NCI-H2107 treated with DMSO at 0.1 percent for 48 hours (cell line): Measurements from ENCODE around the gene RASSF3.
"Not testable (repeated sequence)": the region's sequence is repeated elsewhere in the genome, so short reads cannot be mapped to it uniquely, and the experiment has no call there.

Experiments used
- DNase-seq: peaks from one replicate; lab custom pipeline; 2025; ENCODE audit not compliant: unreplicated experiment; lab: John Stamatoyannopoulos, UW

The RASSF3 gene

DNA sequence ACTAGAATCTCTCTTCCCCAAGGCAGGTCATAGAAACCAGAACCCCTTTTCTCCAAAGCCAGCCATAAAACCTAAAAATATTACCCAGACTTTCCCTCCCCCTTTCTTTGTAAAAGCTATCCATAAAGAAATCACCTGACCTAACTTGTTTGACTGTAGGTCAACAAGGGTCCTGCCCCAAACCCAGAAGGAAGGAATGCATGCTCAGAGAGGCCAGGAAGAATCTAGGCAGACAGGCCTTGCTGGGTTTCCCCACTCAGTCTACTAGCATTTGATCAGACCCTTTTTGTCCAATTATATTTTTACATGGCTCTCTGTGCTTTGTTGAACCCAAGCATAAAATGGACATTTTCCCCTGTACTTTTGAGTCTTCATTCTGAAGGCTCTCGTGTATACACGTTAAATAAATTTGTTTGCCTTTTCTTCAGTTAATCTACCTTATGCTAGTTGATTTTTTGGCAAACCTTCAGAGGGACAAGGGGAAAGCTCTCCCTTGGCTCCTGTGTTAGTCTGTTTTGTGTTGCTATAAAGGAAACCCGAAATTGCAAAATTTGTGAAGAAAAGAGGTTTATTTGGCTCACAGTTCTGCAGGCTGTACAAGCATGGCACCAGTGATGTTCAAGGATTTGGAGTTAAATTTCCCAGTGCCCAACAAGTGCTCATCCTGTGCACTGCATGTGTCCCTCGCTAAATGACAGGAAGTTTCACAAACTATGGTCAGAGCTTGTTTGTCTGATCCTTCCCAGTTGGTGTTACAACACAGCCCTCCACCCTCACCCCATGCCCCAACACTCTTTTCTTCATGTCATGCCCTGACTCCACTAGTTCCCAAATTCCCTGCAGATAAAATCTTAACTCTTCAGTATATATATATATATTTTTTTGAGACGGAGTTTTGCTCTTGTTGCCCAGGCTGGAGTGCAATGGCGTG, 14.2 kb upstream of the RASSF3 start:
- no peak for DNase-seq

DNA sequence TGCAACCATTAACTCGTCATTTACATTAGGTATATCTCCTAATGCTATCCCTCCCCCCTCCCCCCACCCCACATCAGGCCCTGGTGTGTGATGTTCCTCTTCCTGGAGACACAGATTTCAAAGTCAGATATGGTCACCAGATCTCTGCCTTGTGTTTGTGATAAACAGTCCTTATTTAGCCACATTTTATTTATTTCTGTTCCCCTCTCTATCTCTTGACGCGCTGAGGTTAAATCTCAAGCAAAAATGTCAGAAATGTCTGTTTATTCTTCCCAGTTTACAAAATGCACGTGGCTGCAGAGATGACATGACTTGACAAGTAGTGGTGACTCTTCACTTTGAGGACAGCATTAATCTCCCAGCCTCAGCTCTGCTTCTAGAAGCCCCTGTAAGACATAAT, 11.5 kb upstream of the RASSF3 start:
- DNase-seq = no peak

DNA sequence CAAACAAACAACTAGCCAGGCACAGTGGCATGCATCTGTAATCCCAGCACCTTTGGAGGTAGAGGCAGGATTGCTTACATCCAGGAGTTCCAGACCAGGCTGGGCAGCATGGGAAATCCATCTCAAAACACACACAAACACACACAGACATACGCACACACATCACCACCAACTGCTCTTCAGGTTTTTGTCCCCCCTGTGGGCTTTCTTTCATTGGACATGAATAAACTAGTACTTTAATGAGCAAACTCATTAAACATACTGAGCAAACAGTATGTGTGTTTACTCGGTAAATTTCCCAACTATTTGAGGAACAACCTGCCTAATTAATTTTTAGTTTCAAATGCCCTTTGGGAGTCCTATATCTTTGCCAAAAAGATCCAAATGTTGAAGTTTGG, 10.1 kb upstream of the RASSF3 start:
- DNase-seq = no peak

DNA sequence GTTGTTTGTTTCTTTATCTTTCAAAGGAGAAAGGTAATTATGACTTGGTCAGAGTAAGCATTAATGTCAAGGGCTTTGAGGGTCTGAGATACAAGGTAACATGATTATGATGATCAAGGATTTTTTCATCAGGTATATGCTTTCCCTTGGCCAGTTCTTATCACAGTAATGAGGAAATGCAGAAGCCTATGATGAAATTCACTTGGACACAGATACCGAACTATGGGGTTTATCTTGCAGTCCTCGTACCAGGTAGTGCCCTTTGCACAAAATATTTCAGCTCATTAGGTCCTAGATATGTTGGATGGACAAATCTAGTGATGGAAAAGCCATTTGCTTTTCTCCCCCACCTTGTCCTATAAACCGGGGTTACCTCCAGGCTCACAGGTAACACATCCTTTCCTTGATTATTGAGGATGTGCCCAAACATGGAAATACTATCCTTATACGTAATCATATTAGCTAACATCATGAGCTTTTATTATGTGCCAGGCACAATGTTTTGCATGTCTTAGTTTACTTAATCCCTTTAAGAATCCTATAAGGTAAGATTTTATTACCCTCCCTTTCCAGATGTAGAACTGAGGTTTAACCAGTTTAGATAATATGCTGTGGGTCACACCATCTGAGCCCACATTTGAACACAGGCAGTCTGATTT, 7.0 kb upstream of the RASSF3 start:
- DNase-seq = no peak

DNA sequence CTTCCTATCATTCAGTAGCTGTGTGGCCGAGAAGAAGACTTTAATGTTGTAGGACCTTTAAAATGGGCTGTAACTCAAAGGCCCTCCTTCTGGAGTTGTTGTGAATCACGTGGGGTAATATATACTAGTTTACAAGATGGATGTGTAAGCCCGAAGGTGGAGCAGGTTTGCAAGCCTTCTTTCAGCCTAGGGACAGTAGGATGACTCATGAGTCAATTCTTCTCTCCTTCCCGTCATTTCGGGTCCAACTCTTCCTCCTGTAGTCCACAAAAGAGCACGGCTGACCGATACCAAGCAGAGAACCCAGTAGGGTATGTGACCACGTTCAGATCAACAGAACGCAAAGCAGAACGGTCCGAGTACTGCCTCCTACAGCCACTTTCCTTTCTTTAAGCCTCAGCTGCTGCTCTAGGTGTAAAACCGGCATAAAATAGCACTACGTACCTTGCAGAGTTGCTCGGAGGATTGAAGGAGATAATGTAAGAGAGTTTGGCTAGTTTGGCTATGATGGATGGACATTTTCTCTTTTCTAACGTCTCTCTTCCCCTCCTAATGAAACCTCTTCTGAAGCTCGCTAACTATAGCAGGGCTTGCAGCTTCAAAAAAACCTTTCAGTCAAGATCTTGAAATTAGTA, 1.3 kb upstream of the RASSF3 start:
- DNase-seq = no peak

DNA sequence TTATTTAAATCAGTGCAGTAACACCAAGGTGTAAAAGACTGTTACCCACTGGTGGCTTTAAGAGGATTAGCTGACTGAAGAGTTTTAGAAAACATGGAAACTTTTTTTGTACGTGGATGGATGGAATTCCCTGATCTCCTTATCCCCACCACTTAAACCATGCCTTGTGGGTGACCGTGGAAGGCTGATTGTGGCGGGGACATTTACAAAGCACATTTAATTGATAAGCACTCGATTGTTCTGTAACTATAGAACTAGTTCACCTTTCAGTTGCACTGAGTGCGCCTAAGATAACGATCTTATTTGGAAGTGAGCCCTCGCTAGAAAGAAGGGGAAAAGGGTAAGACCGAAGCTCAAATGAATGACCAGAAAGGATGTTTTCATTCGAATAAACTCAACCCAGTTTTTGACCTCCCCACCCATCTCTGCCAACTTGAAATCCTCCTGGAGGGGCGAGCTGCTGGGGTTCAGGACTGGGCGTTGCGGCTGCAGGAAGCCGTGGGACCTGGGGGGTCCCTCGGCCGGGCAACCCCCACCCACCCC, 688 bp upstream of the RASSF3 start:
- DNase-seq = no peak

DNA sequence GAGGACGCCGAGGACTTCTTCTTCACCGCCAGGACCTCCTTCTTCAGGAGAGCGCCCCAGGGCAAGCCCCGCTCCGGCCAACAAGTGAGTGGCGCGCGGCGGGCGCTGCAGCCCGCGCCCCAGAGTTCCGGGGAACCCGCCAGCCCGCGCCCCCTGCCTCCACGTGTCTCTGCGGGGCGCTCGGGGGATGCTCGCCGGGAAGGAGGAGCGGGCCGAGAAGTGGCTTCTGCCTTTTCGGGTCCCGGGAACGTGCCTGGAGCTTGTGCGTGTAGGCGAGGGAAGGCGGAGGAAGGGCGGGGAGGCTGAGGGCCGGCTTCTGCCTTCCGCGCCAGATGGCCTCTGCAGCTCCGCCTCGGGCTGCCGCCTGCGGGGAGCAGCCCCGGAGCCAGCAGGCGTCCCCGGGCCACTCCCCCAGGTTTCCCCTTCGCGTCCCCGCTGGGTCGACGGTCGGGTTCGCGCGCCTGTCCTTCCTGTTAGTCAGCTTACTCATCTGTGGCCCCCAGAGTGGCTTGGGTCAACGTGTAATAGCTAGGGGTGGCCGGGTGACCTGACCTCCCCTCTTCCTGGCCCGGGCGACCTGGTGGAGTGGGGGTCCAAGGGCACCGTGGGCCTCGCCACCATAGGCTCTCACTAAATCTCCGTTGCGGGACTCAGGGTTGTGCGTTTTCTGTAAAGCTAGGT, 505 bp downstream of the RASSF3 start:
- DNase-seq = peak; percentile 24

DNA sequence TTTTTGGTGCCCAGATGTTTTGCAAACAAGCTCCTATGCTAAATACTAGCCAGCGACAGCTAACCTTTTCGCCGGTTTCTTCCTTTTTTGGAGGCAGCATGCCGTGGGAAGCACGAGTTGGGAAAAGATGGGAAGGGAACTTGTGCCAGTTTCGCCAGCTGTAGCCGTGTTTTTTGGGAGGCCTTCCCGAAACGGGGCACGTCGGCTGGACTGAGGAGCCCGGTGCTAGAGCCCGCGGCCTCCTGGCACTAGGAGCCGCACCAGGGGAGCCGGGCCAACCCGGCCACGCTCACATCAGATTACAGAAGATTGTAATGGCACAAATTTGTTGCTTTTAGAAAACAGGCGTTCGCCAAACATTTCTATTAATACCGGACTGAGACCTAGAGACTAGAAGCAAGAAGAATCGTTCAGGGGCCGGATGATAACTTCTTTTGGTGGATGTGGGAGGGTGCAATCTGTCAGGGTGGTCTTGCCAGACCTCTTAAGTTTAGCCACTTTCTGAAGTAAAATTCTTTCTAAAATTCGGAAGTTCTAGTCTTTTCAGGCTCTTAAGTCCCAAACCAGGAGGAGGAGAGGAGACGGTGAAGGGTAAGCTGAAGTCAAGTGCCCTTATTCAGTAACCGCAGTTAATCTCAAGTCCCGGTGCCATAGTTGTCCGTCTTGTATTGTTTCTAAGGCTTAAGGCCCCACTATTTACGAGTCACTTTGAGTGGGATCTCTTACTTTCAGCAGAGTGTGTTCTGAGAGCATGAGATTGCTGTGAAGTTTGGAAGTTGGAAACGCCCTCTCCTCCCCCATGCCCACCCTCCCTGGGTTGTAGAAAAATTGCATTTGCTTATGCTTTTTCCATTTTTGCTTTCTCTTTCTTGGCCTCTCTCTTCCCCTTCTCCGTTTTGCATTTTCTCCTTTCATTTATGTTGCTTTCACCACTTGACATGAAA, 1.3 kb downstream of the RASSF3 start:
- peak; percentile 36 for DNase-seq

DNA sequence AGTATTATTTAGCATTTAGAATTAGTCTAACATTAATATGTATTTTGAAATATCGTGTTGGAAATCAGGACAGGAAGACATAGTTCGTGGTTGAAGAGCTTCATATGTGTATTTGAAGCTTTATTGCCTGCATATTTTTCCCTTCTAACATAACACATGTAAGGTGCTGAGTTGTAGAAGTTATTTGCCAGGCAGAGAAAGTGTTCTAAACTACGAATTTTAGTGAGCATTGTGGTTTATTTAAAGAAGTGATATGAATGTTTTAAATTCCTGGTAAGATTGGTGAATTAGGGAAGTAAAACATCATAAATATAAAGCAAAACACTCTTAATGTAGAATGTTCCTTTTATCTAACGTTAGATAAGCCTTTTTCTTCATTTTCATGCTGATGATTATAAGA, 2.5 kb downstream of the RASSF3 start:
- no peak for DNase-seq

DNA sequence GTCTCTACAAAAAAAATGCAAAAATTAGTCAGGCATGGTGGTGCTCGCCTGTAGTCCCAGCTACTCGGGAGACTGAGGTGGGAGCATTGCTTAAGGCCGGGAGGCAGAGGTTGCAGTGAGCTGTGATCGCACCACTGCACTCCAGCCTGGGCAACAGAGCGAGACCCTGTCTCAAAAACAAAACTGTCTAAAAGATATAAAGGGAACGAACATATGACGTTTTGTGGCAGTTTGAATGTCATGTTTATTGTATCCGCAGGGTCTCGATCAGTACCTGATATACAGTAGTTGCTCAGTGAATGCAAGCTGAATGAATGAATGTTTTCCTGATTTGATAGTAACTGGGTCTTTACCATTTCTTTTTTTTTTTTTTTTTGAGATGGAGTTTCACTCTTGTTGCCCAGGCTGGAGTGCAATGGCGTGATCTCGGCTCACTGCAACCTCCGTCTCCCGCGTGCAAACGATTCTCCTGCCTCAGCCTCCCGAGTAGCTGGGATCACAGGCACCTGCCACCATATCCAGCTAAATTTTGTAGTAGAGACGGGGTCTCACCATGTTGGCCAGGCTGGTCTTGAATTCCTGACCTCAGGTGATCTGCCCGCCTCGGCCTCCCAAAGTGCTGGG, 3.6 kb downstream of the RASSF3 start:
- DNase-seq = not testable (repeated sequence)

DNA sequence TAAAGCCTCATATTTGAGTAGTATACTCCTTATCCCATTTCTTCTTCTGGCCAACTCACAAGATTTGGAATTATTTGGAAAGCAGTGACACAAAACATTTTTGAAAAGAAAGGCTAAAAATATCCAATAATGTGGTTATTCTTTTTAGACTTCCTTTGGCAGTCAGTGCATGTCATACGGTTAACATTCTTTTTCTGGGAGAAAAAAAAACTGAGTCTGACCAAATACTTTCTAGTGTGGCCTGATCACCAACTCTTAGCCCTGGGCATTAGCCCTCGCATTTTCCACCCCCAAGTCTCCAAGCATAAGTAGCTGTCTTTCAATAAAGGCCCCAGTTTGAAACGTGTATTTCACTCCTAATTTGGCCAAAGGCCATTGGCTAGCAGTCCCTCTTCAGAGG, 5.9 kb downstream of the RASSF3 start:
- no peak for DNase-seq

DNA sequence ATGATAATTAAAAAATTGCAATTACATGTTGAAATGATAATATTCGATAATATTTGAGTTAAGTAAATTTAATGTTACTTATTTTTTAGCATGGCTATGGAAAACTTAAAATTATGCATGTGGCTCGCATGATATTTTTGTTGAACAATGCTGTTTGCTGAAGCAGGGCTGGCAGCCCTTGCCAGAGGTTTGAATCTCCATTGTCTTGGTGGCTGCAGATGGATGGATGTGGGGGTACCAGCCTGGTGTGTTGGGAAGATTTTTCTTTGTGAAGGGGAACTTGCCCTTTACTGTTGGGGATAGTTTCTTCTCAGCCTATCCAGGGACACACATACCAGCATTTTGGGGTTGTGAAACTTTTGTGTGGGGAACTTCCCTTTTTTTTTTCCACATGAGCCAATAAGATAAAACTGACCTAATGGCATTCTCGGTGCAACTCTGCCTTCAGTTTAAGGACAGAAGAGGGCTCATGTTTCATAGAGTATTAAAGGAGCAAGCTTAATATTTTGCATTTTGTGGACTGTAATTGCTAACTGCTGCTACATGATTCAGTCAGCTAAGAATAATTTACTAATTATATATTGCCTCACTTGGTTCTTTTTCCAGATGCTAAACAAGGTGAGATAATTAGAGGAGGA, 8.8 kb downstream of the RASSF3 start:
- peak; percentile 19 for DNase-seq

DNA sequence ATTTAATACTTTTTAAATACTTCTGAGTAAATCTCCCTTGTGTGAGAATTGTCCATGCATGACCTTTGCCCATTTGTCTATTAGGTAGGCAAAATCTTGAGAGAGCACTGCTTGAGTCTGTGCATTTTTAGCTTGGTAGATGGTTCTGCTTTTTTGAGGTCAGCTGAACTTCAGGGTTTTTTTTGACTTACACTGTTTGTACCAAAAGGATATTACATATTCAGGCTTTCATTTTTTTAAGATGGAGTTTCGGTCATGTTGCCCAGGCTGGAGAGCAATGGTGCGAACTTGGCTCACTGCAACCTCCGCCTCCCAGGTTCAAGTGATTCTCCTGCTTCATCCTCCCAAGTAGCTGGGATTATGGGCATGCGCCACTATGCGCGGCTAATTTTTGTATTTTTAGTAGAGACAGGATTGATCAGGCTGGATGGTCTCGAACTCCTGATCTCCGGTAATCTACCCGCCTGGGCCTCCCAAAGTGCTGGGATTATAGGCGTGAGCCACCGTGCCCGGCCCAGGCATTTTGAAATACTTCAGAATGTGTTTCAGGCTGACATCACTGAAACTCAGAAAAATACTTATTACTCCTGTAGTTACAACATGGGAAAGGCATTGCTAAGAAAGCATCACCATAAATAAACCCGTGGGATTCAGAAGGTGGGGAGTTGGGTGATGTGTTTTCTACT, 11.1 kb downstream of the RASSF3 start:
- DNase-seq = no peak

DNA sequence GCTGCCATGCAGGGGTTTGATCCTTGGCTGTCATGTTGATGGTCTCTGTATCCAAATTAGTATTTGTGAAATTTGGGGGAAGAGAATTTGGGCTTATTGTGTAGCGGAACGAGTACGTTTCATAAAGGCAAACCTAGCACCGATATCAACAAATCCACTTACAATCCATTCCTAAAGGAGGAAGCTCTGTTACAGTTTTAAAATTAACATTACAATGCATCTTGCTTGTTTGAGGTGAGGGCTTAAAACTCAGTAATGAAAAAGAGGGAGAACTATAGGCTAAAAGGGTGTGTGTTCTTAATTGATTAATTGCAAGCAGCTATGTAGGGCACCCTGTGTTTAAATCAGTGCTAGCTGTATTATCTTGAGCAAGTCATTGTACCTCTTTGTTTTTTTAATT, 13.7 kb downstream of the RASSF3 start:
- DNase-seq = no peak

DNA sequence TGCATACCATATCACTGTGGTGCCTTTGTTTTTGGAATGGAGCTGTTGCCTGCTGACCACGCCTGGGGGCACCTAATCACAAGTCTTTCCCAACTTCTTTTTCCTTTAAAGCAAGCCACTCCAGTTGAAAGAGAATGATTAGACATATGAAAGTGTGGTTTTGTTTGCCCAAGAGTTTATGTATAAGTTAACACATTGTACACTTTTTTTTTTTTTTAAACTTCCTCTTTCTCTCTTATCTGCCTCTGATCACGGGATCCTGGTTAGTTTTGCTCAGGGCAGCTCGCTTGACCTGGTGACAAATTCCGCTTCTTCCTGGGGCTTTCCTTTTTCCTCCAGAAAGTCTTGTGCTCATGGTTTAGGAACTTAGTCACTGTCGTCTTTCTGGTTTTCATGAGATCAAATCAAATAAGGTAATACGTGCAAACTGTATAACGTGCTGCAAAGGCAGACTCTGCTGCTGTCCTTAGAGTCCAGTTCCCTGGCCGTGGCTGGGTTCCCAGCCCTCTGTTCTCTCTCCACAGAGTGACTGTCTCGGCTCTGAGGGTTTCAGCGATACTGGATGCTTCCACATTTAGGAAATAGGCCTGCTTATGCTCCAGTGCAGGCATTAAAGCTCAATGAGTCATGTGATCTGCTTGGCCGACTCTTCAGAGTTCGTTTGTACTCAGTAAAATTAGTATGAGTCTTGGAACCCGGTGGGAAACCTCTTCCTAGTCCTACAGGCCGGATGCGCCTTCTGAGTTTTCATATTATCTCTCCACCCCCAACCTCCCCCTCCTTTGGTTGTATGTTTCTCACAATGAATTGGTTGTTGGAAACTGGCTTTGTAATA, 15.2 kb downstream of the RASSF3 start:
- DNase-seq = no peak

DNA sequence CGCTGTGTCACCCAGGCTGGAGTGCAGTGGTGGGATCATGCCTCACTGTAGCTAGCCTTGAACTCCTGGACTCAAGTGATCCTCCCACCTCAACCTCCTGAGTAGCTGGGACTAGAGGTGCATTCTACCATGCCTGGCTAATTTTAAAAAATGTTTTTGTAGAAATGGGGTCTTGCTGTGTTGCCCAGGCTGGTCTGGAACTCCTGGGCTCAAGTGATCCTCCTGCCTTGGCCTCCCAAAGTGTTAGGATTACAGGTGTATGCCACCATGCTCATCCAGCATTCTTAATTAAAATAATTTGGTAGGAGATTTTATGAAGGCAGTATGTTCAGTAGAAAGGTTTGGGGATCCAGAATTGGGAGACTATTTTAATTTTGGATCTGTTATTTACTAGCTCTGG, 16.3 kb downstream of the RASSF3 start:
- DNase-seq = not testable (repeated sequence)

DNA sequence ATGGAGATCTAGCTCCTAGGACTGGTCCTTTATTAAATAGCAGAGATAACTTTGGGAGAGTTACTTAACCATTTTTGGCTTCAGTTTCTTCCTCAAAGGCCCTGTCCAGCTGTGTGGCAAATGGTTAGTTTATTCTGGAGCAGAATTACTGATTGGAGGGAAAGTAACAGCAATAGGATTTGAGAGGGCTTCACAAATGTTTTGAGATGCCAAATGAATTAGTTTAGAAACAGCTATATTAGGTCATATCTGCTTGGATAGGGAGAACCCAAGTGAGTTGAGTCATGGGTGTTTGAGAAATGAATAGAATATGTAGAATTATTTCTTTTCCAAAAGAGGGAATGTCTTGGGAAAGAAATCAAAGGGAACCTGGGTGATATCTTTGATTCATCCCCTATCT, 17.5 kb downstream of the RASSF3 start:
- no peak for DNase-seq

DNA sequence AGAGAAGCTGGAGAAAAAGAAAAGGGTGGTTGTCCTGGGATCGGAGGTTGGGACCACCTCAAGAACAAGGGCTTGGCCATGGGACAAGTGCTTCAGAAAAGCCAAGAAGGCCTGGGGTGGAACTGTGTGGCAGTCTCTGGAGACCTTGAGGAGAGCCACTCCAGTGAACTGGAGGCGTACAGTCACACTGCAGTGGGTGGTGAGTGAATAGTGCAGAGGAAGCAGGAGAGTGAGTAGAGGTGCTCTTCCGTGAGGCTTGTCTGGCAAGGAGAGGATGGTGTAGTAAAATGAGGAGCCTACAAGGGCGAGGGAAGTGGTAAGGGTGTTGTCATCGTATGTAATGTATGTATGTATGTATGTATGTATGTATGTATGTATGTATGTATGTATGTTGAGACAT, 20.9 kb downstream of the RASSF3 start:
- DNase-seq = no peak
